ENCODE measurements around the gene FGD5. TPM values are rescaled to one million over a fixed set of nuclear protein-coding genes. Genes with fewer than 3 reads are reported as not detected.

Gene FGD5
- polyA plus RNA-seq, 1 donor (not counting 4 experiments of a cell fraction or from before 2014, with no cell fraction given), result not detected

- FAIRE-seq, result no peak
- peaks cover 18% of the 10 kb centered on the region for H3K27me3 ChIP-seq (ENCODE audit: control insufficient read depth, extremely low read depth, insufficient read depth, low read length)
- dilution Hi-C loops (cut with MboI; ENCODE audit: extremely low pct_ligation_motif_present, low sequenced_read_pairs), result no loop called here
These were observed 22.8 kb upstream of the FGD5 start for GRCh38 chr3:14795996-14796395.

DNA sequence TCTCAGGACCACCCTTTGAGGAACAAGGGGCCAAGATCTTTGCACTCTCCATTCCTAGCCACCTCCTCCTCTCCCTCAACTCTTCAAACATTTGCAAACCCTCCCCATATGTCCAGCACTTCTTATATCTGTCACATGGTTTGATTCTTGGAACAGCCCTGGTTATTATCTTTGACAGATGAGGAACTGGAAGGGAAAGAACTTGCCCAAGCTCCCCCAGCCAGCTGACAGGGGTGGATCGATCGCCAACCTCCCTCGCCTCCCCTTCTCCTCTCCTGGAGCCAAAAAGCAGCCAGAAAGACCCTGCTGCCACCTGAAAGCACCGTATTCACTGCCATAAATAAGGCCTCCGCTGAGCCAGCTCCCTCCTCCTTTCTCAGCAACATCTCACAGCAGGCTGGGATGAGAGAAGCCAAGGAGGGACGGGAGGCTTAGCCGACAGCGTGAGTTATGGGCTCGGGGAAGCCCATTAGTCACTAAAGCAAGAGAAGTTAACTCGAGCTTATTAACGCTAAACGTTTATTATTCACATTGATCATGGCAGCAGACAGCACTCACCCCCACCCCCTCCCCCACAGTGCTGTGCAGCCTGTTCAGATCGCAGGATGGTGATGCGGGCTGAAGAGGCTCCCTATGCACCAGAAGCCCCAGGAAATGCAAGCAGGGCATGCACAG, 22.2 kb upstream of the FGD5 start:
- H3K4me3 ChIP-seq (ENCODE audit: control insufficient read depth in 2 of 3, extremely low read depth in 1 of 3, insufficient read depth in 2 of 3, low read depth in 1 of 3, low read length in 3 of 3), result no peak overlapping the region
- no peak overlapping the region for H3K27ac ChIP-seq (ENCODE audit: control insufficient read depth, insufficient read depth, low read length)
- H3K36me3 ChIP-seq (ENCODE audit: control insufficient read depth in 2 of 2, extremely low read depth in 1 of 2, insufficient read depth in 2 of 2, low read length in 2 of 2), result no peaks in the 10 kb centered on the region
- dilution Hi-C loops (cut with MboI; ENCODE audit: extremely low pct_ligation_motif_present, low sequenced_read_pairs), result no loop called here
- H3K79me2 ChIP-seq (ENCODE audit: control insufficient read depth, insufficient read depth, low read length), result no peaks in the 10 kb centered on the region
- no peak overlapping the region for H3K9ac ChIP-seq (ENCODE audit: control insufficient read depth, extremely low read depth, insufficient read depth, low read length)
- FAIRE-seq (no peak), DNase-seq (ENCODE audit: low read depth, low spot score) (no peak)
- no peaks in the 10 kb centered on the region for H3K9me1 ChIP-seq (ENCODE audit: control insufficient read depth, extremely low read depth, insufficient read depth, low read length)
- no peaks in the 10 kb centered on the region for H3K9me3 ChIP-seq (ENCODE audit: control insufficient read depth, low read depth, low read length)
- H3K4me1 ChIP-seq (ENCODE audit: control insufficient read depth, extremely low read depth, insufficient read depth, low read length), result no peaks in the 10 kb centered on the region
- H3K27me3 ChIP-seq (ENCODE audit: control insufficient read depth, extremely low read depth, insufficient read depth, low read length), result peaks cover 18% of the 10 kb centered on the region
- no peak overlapping the region for H3K4me2 ChIP-seq (ENCODE audit: control insufficient read depth, extremely low read depth, insufficient read depth, low read depth, low read length)
- no peaks in the 10 kb centered on the region for H4K20me1 ChIP-seq (ENCODE audit: control insufficient read depth, extremely low read depth, insufficient read depth, low read length)
- no peak overlapping the region for H2AFZ ChIP-seq (ENCODE audit: control insufficient read depth, low read length)
- no peak for TF ChIP-seq CTCF (optimal IDR thresholded peaks at IDR 0.05 in 1 of 3, IDR thresholded peaks at IDR 0.05 in 1 of 3, conservative IDR thresholded peaks at IDR 0.05 in 1 of 3; ENCODE audit: extremely low read depth in 1 of 3, insufficient read depth in 2 of 3, low read length in 3 of 3)
- no peak for TF ChIP-seq EZH2 (IDR thresholded peaks at IDR 0.05; ENCODE audit: low read length)

More at GRCh38 chr3:14795996-14796395, 22.8 kb upstream of the FGD5 start:
- Histone ChIP-seq H3K9me1 (ENCODE audit: control insufficient read depth, extremely low read depth, insufficient read depth, low read length) (no peaks in the 10 kb centered on the region), H3K36me3 (ENCODE audit: control insufficient read depth in 2 of 2, extremely low read depth in 1 of 2, insufficient read depth in 2 of 2, low read length in 2 of 2) (no peaks in the 10 kb centered on the region), H3K9me3 (ENCODE audit: control insufficient read depth, low read depth, low read length) (no peaks in the 10 kb centered on the region), H3K4me1 (ENCODE audit: control insufficient read depth, extremely low read depth, insufficient read depth, low read length) (no peaks in the 10 kb centered on the region), H3K4me3 (ENCODE audit: control insufficient read depth in 2 of 3, extremely low read depth in 1 of 3, insufficient read depth in 2 of 3, low read depth in 1 of 3, low read length in 3 of 3) (no peak overlapping the region), H3K79me2 (ENCODE audit: control insufficient read depth, insufficient read depth, low read length) (no peaks in the 10 kb centered on the region), H3K9ac (ENCODE audit: control insufficient read depth, extremely low read depth, insufficient read depth, low read length) (no peak overlapping the region), H3K27ac (ENCODE audit: control insufficient read depth, insufficient read depth, low read length) (no peak overlapping the region), H3K4me2 (ENCODE audit: control insufficient read depth, extremely low read depth, insufficient read depth, low read depth, low read length) (no peak overlapping the region), H2AFZ (ENCODE audit: control insufficient read depth, low read length) (no peak overlapping the region), H4K20me1 (ENCODE audit: control insufficient read depth, extremely low read depth, insufficient read depth, low read length) (no peaks in the 10 kb centered on the region)
- DNase-seq (ENCODE audit: low read depth, low spot score), result no peak
- TF ChIP-seq CTCF (optimal IDR thresholded peaks at IDR 0.05 in 1 of 3, IDR thresholded peaks at IDR 0.05 in 1 of 3, conservative IDR thresholded peaks at IDR 0.05 in 1 of 3; ENCODE audit: extremely low read depth in 1 of 3, insufficient read depth in 2 of 3, low read length in 3 of 3) (no peak), EZH2 (IDR thresholded peaks at IDR 0.05; ENCODE audit: low read length) (no peak)

Measured in keratinocyte (primary cell).